ENCODE measurements around the gene TAL2. TPM values are rescaled to one million over a fixed set of nuclear protein-coding genes. Genes with fewer than 3 reads are reported as not detected.

TAL2 gene
- total and polyA plus RNA-seq, 2 donors (not counting 3 experiments of a cell fraction or from before 2014, with no cell fraction given), result 0.30 TPM; not detected in 1

DNA sequence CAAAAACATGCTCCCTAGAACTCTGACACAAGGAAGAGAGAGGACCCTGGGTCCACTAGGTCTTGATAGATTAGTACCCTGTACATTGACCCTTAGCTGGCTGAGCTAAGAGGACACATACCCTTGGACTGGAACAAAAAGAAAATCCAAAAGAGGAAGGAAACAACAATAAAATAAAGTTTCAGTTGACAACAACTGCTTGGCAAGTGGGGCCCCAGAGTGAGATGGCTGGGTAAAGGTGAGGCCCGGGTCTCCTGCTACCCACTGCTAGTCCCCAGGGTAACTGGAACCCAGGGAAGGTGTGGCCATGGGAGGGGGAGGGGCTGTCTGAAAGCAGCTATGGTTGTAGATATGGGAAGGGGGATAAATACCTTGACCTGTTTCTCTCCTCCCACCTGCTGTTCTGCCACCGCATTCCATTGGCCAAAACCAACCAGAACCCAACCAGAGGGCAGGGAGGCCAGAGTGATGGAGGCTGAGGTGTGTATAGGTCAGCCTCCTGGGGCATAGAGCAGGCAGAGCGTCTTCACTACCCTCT is 11.7 kb downstream of the TAL2 start:
- FAIRE-seq (no peak), DNase-seq (ENCODE audit: low read depth, low spot score) (no peak)
- Histone ChIP-seq H2AFZ (ENCODE audit: low read depth, low read length) (no peak overlapping the region), H3K79me2 (ENCODE audit: control insufficient read depth, insufficient read depth, low read length) (no peaks in the 10 kb centered on the region), H3K9ac (replicated peaks; ENCODE audit: extremely low read depth, insufficient read depth, low read length) (no peak overlapping the region), H3K4me3 (replicated peaks in 1 of 3; ENCODE audit: insufficient read depth in 1 of 3, low read depth in 1 of 3, low read length in 3 of 3) (no peak overlapping the region), H3K9me3 (replicated peaks; ENCODE audit: control insufficient read depth, insufficient read depth, low read length) (no peaks in the 10 kb centered on the region), H3K27ac (ENCODE audit: insufficient read depth, low read depth, low read length) (no peak overlapping the region), H3K27me3 (ENCODE audit: control insufficient read depth in 2 of 2, insufficient read depth in 2 of 2, low read length in 2 of 2) (peaks cover 4 to 12% of the 10 kb centered on the region in 2 experiments), H3K4me1 (ENCODE audit: control insufficient read depth, extremely low read depth, insufficient read depth, low read length) (no peaks in the 10 kb centered on the region), H3K36me3 (ENCODE audit: control insufficient read depth in 2 of 2, extremely low read depth in 1 of 2, insufficient read depth in 2 of 2, low read length in 2 of 2) (no peaks in the 10 kb centered on the region), H3K4me2 (ENCODE audit: insufficient read depth, low read length) (no peak overlapping the region), H4K20me1 (replicated peaks; ENCODE audit: control insufficient read depth, extremely low read depth, insufficient read depth, low read length) (no peaks in the 10 kb centered on the region), H3K9me1 (replicated peaks; ENCODE audit: control insufficient read depth, extremely low read depth, insufficient read depth, low read length) (no peaks in the 10 kb centered on the region)
- dilution Hi-C loops (cut with MboI; ENCODE audit: extremely low pct_ligation_motif_present, low sequenced_read_pairs), result no loop called here
- intact Hi-C loops (cut with micrococcal nuclease), result no loop called here
- CTCF ChIA-PET, result interaction anchor here (1.0 kb wide), 1 partner anchor 10 kb away, joined by 3 read pairs; no protein-coding TSS in a partner anchor
- TF ChIP-seq, protein P1, sequence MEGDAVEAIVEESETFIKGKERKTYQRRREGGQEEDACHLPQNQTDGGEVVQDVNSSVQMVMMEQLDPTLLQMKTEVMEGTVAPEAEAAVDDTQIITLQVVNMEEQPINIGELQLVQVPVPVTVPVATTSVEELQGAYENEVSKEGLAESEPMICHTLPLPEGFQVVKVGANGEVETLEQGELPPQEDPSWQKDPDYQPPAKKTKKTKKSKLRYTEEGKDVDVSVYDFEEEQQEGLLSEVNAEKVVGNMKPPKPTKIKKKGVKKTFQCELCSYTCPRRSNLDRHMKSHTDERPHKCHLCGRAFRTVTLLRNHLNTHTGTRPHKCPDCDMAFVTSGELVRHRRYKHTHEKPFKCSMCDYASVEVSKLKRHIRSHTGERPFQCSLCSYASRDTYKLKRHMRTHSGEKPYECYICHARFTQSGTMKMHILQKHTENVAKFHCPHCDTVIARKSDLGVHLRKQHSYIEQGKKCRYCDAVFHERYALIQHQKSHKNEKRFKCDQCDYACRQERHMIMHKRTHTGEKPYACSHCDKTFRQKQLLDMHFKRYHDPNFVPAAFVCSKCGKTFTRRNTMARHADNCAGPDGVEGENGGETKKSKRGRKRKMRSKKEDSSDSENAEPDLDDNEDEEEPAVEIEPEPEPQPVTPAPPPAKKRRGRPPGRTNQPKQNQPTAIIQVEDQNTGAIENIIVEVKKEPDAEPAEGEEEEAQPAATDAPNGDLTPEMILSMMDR (IDR thresholded peaks at IDR 0.05; ENCODE audit: extremely low read depth in 1 of 2, insufficient read depth in 1 of 2, low read depth in 1 of 2, low read length in 2 of 2), result no peak
- TF ChIP-seq GATA2 (IDR thresholded peaks at IDR 0.05; ENCODE audit: insufficient read depth, insufficient read length, low read depth, low read length), result no peak
- TF ChIP-seq EZH2 (IDR thresholded peaks at IDR 0.05; ENCODE audit: borderline replicate concordance, low read depth, low read length, severe bottlenecking), result no peak
- POLR2A ChIA-PET, result no interaction called here
- BruUV-seq (replicated peaks), result no TSS peak

DNA sequence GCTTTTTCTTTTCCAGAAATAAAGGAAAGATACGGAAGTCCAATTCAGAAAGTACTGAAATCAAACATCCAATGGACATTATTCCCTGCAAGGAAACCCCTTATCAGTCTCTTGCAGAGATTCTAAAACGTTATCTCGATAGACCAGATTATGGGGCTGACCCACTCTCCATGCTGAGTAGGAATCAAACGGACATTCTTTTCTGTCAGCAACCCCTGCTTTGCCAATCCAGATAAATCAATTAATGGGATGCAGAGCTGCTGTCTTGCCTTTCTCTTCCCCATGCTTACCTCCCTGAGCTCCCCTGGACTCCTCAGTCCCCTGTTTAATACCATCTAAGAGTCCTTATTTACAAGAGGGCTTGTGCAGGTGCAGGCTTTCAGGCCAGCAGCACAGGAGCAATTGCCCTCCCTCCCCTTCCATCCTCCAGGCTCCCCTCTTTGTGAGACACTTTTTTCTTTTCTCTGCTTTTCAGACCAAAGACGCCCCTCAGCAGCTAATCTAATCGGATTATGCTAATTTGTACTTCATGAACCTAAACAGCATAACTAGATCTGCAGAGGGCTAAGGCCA is 14.2 kb downstream of the TAL2 start:
- dilution Hi-C loops (cut with MboI; ENCODE audit: extremely low pct_ligation_motif_present, low sequenced_read_pairs), result no loop called here
- ChIA-PET POLR2A (no interaction called here), CTCF (no interaction called here)
- Histone ChIP-seq H3K79me2 (ENCODE audit: control insufficient read depth, insufficient read depth, low read length) (no peaks in the 10 kb centered on the region), H3K9ac (replicated peaks; ENCODE audit: extremely low read depth, insufficient read depth, low read length) (no peak overlapping the region), H2AFZ (ENCODE audit: low read depth, low read length) (no peak overlapping the region), H3K4me2 (ENCODE audit: insufficient read depth, low read length) (no peak overlapping the region), H3K27ac (ENCODE audit: insufficient read depth, low read depth, low read length) (no peak overlapping the region), H3K4me1 (ENCODE audit: control insufficient read depth, extremely low read depth, insufficient read depth, low read length) (no peaks in the 10 kb centered on the region), H3K27me3 (ENCODE audit: control insufficient read depth in 2 of 2, insufficient read depth in 2 of 2, low read length in 2 of 2) (peaks cover 4 to 6% of the 10 kb centered on the region in 2 experiments), H3K4me3 (replicated peaks in 1 of 3; ENCODE audit: insufficient read depth in 1 of 3, low read depth in 1 of 3, low read length in 3 of 3) (no peak overlapping the region), H4K20me1 (replicated peaks; ENCODE audit: control insufficient read depth, extremely low read depth, insufficient read depth, low read length) (no peaks in the 10 kb centered on the region), H3K36me3 (ENCODE audit: control insufficient read depth in 2 of 2, extremely low read depth in 1 of 2, insufficient read depth in 2 of 2, low read length in 2 of 2) (no peaks in the 10 kb centered on the region), H3K9me1 (replicated peaks; ENCODE audit: control insufficient read depth, extremely low read depth, insufficient read depth, low read length) (no peaks in the 10 kb centered on the region), H3K9me3 (replicated peaks; ENCODE audit: control insufficient read depth, insufficient read depth, low read length) (no peaks in the 10 kb centered on the region)
- intact Hi-C loops (cut with micrococcal nuclease), result no loop called here
- DNase-seq (ENCODE audit: low read depth, low spot score) (peak; percentile 33), FAIRE-seq (no peak)
- TF ChIP-seq, protein P2, sequence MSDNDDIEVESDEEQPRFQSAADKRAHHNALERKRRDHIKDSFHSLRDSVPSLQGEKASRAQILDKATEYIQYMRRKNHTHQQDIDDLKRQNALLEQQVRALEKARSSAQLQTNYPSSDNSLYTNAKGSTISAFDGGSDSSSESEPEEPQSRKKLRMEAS (IDR thresholded peaks at IDR 0.05; ENCODE audit: insufficient read depth, insufficient read length), result no peak
- TF ChIP-seq FOS (IDR thresholded peaks at IDR 0.05; ENCODE audit: borderline replicate concordance, insufficient read depth, low read length), result no peak
- no peak for TF ChIP-seq EZH2 (IDR thresholded peaks at IDR 0.05; ENCODE audit: borderline replicate concordance, low read depth, low read length, severe bottlenecking)
- no peak for TF ChIP-seq GATA2 (IDR thresholded peaks at IDR 0.05; ENCODE audit: insufficient read depth, insufficient read length, low read depth, low read length)
- TF ChIP-seq MYC (IDR thresholded peaks at IDR 0.05; ENCODE audit: low read depth, low read length), result no peak
- TF ChIP-seq, protein P1 (IDR thresholded peaks at IDR 0.05; ENCODE audit: extremely low read depth in 1 of 2, insufficient read depth in 1 of 2, low read depth in 1 of 2, low read length in 2 of 2), result no peak
- no peak for TF ChIP-seq JUN (IDR thresholded peaks at IDR 0.05; ENCODE audit: borderline replicate concordance, insufficient read depth, insufficient read length, low read depth)
- TF ChIP-seq POLR2A (IDR thresholded peaks at IDR 0.05; ENCODE audit: low read depth, low read length), result no peak
- TF ChIP-seq POLR2AphosphoS5 (IDR thresholded peaks at IDR 0.05; ENCODE audit: insufficient read depth, low read depth, low read length), result no peak
- BruUV-seq (replicated peaks), result no TSS peak
